H1 (cell line): Measurements from ENCODE around the gene ZYX. TPM values are rescaled to one million over a fixed set of nuclear protein-coding genes. Genes with fewer than 3 reads are reported as not detected.

Experiments
- ASH2L ChIP-seq: fragments of 200-600, 300-600 bp; sonication (generic); IDR thresholded peaks from one replicate; pipeline ENCODE4 v1.7.1; 2017; ENCODE audit warnings: low read length
- BACH1 ChIP-seq: IDR thresholded peaks from 2 replicates; pipeline ENCODE4 v1.6.1; 2012; ENCODE audit warnings: low read length, improper control_type of control experiment
- CEBPB ChIP-seq: IDR thresholded peaks from 2 replicates; pipeline ENCODE4 v1.6.1; 2012; ENCODE audit warnings: low read depth, low read length
- CTBP2 ChIP-seq: IDR thresholded peaks from 2 replicates; pipeline ENCODE4 v1.7.0; 2011; ENCODE audit warnings: borderline replicate concordance, mild to moderate bottlenecking, moderate library complexity, mixed read lengths, low read length; ENCODE audit not compliant: insufficient read depth, insufficient read length
- EP300 ChIP-seq, 2 experiments: IDR thresholded peaks; 1 replicate in 1 of 2; 2 replicates in 1 of 2; pipeline ENCODE4 v1.6.1; 2011 to 2012; ENCODE audit warnings: low read depth in 2 of 2, low read length in 2 of 2, mild to moderate bottlenecking in 2 of 2, borderline replicate concordance in 1 of 2, inconsistent platforms in 1 of 2, moderate library complexity in 1 of 2
- HDAC2 ChIP-seq, 2 experiments: fragments of 300-600 bp in 1 of 2; sonication (generic) in 1 of 2; IDR thresholded peaks; 2 replicates each; pipeline ENCODE4 v1.6.1; 2011 to 2012; ENCODE audit warnings: low read depth in 2 of 2, low read length in 2 of 2, mild to moderate bottlenecking in 2 of 2, moderate library complexity in 2 of 2, borderline replicate concordance in 1 of 2, inconsistent platforms in 1 of 2
- JUN ChIP-seq: IDR thresholded peaks from 2 replicates; pipeline ENCODE4 v1.6.1; 2011; ENCODE audit warnings: low read depth, mild to moderate bottlenecking, improper control_type of control experiment, low read length
- JUND ChIP-seq: IDR thresholded peaks from 2 replicates; pipeline ENCODE4 v1.6.1; 2011; ENCODE audit warnings: mild to moderate bottlenecking, improper control_type of control experiment, low read length
- KDM5A ChIP-seq: fragments of 200-600 bp; IDR thresholded peaks from 2 replicates; pipeline ENCODE4 v1.7.1; 2012; ENCODE audit warnings: mild to moderate bottlenecking, low read length, inconsistent platforms, mixed read lengths
- PHF8 ChIP-seq: fragments of 200-600 bp; sonication (generic); conservative IDR thresholded peaks from 2 replicates; pipeline ENCODE4 v1.7.1; 2012; ENCODE audit warnings: low read depth, mild to moderate bottlenecking, inconsistent platforms, low read length, moderate library complexity
- POLR2A ChIP-seq, 2 experiments: IDR thresholded peaks; 1 replicate in 1 of 2; 2 replicates in 1 of 2; pipeline ENCODE4 v1.6.1; 2011; ENCODE audit warnings: low read depth in 2 of 2, low read length in 2 of 2, mild to moderate bottlenecking in 2 of 2; ENCODE audit errors: control extremely low read depth in 1 of 2
- RAD21 ChIP-seq, 2 experiments: IDR thresholded peaks in 1 of 2; conservative IDR thresholded peaks in 1 of 2; 2 replicates each; pipeline ENCODE4 v1.6.1; 2011; ENCODE audit warnings: low read depth in 2 of 2, low read length in 2 of 2, improper control_type of control experiment in 1 of 2, inconsistent platforms in 1 of 2, mild to moderate bottlenecking in 1 of 2, moderate library complexity in 1 of 2
- RBBP5 ChIP-seq: IDR thresholded peaks from 2 replicates; pipeline ENCODE4 v1.7.1; 2012; ENCODE audit warnings: low read depth, mild to moderate bottlenecking, inconsistent platforms, low read length, moderate library complexity, borderline replicate concordance
- RFX5 ChIP-seq: IDR thresholded peaks from 2 replicates; pipeline ENCODE4 v1.6.1; 2011; ENCODE audit warnings: low read depth, low read length, improper control_type of control experiment, borderline replicate concordance
- SP2 ChIP-seq: IDR thresholded peaks from 2 replicates; pipeline ENCODE4 v1.6.1; 2012; ENCODE audit warnings: mild to moderate bottlenecking, low read length, inconsistent platforms
- SUZ12 ChIP-seq: fragments of 200-600 bp; sonication (generic); IDR thresholded peaks from 2 replicates; pipeline ENCODE4 v1.6.1; 2012; ENCODE audit warnings: mild to moderate bottlenecking, inconsistent platforms, low read length, moderate library complexity, mixed read lengths
- TEAD4 ChIP-seq: IDR thresholded peaks from 2 replicates; pipeline ENCODE4 v1.6.1; 2012; ENCODE audit warnings: low read depth, low read length, inconsistent platforms, mixed read lengths
- YY1 ChIP-seq: IDR thresholded peaks from 2 replicates; pipeline ENCODE4 v1.6.1; 2011; ENCODE audit warnings: low read depth, mild to moderate bottlenecking, low read length
- polyA plus RNA-seq, 7 experiments: library from polyadenylated mRNA; depleted of rRNA in 3 of 7; stranded (reverse) in 5 of 7; unstranded in 2 of 7; fragments of >200 nt in 5 of 7; fragments of 200-250 nt in 2 of 7; gene quantifications; 1 replicate in 5 of 7; 2 replicates in 1 of 7; 4 replicates in 1 of 7; pipeline versions ENCODE4 v1.2.1 to v1.2.3, GENCODE V29; 2011 to 2013; ENCODE audit warnings: missing spikeins in 2 of 7, mixed read lengths in 2 of 7
- total RNA-seq: library from RNA; stranded (reverse); fragmentation: NEBNext Ultra II Directional; extraction: Animal tissue kit (Norgen Biotek cat#: 25700); gene quantifications from 2 replicates; pipeline ENCODE4 v1.2.1, GENCODE V29; 2021
- TF ChIP-seq, protein P1 (sequence below): IDR thresholded peaks from 2 replicates; pipeline ENCODE4 v1.6.1; 2012; ENCODE audit warnings: inconsistent platforms
- TF ChIP-seq, protein P2 (sequence below): IDR thresholded peaks from 2 replicates; pipeline ENCODE4 v1.6.1; 2011; ENCODE audit warnings: low read length, improper control_type of control experiment
- TF ChIP-seq, protein P3 (sequence below): IDR thresholded peaks from 2 replicates; pipeline ENCODE4 v1.6.1; 2012; ENCODE audit warnings: low read length, inconsistent platforms

ZYX gene
- total and polyA plus RNA-seq, 2 of the 8 experiments (the other 6 are each of a cell fraction or from before 2014, with no cell fraction given): 40.6 to 159 TPM

DNA sequence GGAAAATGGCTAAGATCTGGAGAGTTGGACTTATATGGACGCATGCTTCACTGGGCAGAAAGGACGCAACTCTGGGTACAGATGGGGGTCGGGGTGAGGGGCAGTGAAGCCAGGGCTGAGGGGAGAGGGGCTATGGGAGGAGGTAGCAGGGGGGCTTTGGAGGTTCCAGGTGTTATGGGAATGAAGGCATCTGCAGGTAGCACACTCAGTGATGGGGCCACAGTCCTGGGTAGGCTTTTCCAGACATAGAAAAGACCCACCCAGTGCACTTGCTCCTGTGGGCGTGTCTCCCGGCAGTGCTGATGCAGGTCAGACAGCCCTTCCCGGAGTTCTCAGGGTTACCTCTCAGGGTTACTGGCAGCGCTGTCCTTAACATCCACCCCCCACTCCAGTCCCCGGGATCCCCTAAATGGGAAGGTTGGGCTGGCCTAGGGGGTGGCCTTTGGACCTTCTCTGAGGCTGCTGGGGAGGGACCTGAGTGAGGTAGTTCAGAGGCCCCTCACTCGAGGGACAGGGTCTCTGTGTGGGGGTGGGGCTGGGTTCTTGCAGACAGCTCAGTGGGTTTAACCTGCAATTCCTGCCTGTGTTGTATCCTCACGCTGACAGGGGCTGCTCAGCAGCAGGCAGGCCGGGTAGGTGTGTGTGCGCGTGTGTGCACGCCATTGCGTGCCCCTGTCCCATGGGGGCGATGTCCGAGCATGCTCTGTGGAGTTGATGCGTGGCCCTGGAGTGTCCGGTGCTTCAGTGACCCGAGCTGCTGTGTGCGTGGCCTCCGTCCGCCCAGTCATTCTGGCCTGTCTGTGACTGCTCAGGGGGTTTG lies 6.2 kb downstream of the ZYX start (continued):
- TF ChIP-seq PHF8 (no peak), EP300 (IDR thresholded peaks at IDR 0.05; ENCODE audit: borderline replicate concordance in 1 of 2, low read depth in 2 of 2, low read length in 2 of 2) (no peak), SP2 (no peak), YY1 (no peak), HDAC2 (IDR thresholded peaks at IDR 0.05; ENCODE audit: borderline replicate concordance in 1 of 2, low read depth in 2 of 2, low read length in 2 of 2) (no peak), POLR2A (IDR thresholded peaks at IDR 0.05; ENCODE audit: control extremely low read depth in 1 of 2, low read depth in 2 of 2, low read length in 2 of 2) (peak in 1 of 2 experiments; percentile 62; a peak in 2 of 3 replicates), JUND (no peak), ASH2L (no peak), KDM5A (no peak), CTBP2 (no peak), CEBPB (no peak), RAD21 (IDR thresholded peaks at IDR 0.05 in 1 of 2, conservative IDR thresholded peaks at IDR 0.05 in 1 of 2; ENCODE audit: low read depth in 2 of 2, low read length in 2 of 2) (peak; percentile 31 to 34), RBBP5 (no peak), TEAD4 (no peak), SUZ12 (no peak), RFX5 (no peak), JUN (no peak), BACH1 (no peak)
- TF ChIP-seq, protein P1, sequence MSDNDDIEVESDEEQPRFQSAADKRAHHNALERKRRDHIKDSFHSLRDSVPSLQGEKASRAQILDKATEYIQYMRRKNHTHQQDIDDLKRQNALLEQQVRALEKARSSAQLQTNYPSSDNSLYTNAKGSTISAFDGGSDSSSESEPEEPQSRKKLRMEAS: peak; percentile 22; the same call in 1 of the 2 replicates
- TF ChIP-seq, protein P2, sequence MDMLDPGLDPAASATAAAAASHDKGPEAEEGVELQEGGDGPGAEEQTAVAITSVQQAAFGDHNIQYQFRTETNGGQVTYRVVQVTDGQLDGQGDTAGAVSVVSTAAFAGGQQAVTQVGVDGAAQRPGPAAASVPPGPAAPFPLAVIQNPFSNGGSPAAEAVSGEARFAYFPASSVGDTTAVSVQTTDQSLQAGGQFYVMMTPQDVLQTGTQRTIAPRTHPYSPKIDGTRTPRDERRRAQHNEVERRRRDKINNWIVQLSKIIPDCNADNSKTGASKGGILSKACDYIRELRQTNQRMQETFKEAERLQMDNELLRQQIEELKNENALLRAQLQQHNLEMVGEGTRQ: no peak
- TF ChIP-seq, protein P3, sequence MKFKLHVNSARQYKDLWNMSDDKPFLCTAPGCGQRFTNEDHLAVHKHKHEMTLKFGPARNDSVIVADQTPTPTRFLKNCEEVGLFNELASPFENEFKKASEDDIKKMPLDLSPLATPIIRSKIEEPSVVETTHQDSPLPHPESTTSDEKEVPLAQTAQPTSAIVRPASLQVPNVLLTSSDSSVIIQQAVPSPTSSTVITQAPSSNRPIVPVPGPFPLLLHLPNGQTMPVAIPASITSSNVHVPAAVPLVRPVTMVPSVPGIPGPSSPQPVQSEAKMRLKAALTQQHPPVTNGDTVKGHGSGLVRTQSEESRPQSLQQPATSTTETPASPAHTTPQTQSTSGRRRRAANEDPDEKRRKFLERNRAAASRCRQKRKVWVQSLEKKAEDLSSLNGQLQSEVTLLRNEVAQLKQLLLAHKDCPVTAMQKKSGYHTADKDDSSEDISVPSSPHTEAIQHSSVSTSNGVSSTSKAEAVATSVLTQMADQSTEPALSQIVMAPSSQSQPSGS: no peak
